ENCODE measurements around the gene DHH. TPM values are rescaled to one million over a fixed set of nuclear protein-coding genes. Genes with fewer than 3 reads are reported as not detected.

Gene DHH
- polyA plus RNA-seq, 1 of the 3 experiments (the other 2 are of a cell fraction): 0.13 TPM

DNA sequence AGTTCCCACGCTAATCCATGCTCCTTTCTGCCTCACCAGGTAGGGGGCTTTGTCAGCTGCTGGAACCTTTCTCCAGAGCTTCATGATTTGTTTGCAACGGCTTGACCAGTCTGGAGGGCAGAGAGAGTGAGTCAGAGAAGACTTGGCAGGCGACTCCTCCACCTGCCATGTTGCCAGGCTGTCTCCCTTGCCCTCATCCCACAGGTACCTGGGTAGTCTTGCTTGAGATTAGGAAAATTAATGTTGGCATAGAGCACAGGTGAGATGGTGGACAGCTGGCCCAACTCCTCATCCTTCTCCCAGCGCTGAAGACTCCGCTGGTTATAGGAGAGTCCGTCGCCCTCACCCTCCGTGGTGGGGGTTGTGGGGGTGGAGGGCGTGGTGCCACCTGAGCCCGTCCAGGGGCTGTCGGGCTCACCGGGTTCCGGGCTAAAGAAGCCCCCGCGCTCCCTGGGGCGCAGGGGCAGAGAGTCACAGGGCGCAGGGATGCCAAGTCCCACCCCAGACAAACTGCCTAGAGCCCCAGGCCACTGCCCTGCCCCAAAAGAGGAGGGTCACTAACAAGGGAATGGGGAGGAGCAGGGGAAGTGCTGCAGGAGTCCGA lies 52.6 kb downstream of the DHH start:
- Histone ChIP-seq H3K27ac (ENCODE audit: low read depth in 2 of 2, low read length in 1 of 2) (no peak overlapping the region), H3K79me2 (ENCODE audit: insufficient read depth) (no peaks in the 10 kb centered on the region), H4K20me1 (ENCODE audit: insufficient read depth) (no peaks in the 10 kb centered on the region), H2AFZ (ENCODE audit: low read depth) (no peak overlapping the region), H3K9me2 (no peaks in the 10 kb centered on the region), H3K4me3 (ENCODE audit: low read depth in 2 of 2, low read length in 1 of 2) (no peak overlapping the region), H3F3A (replicated peaks; ENCODE audit: insufficient read depth) (no peaks in the 10 kb centered on the region), H3K4me1 (ENCODE audit: control insufficient read depth in 1 of 2, insufficient read depth in 2 of 2, low read depth in 1 of 2, low read length in 1 of 2) (no peaks in the 10 kb centered on the region), H3K36me3 (replicated peaks in 1 of 2; ENCODE audit: control insufficient read depth in 1 of 2, insufficient read depth in 2 of 2, low read length in 1 of 2) (peaks cover 52 to 93% of the 10 kb centered on the region in 2 experiments), H3K9me3 (no peaks in the 10 kb centered on the region), H3K9ac (no peak overlapping the region), H3K4me2 (no peak overlapping the region), H3K27me3 (ENCODE audit: insufficient read depth) (no peaks in the 10 kb centered on the region)
- ChIA-PET CTCF (interaction anchor here (0.9 to 2.9 kb wide), 2 partner anchors 10 to 12 kb away, joined by 3 to 18 read pairs; no protein-coding TSS in a partner anchor), POLR2A (interaction anchor here (0.7 kb wide), 1 partner anchor 10 kb away, joined by 3 read pairs; no protein-coding TSS in a partner anchor)
- DNase-seq: no peak
- TF ChIP-seq JUND (IDR thresholded peaks at IDR 0.05): no peak
- WGBS (ENCODE audit: low lambda C conversion rate): 85% methylated on average over 10 of the region's 18 CpGs

DNA sequence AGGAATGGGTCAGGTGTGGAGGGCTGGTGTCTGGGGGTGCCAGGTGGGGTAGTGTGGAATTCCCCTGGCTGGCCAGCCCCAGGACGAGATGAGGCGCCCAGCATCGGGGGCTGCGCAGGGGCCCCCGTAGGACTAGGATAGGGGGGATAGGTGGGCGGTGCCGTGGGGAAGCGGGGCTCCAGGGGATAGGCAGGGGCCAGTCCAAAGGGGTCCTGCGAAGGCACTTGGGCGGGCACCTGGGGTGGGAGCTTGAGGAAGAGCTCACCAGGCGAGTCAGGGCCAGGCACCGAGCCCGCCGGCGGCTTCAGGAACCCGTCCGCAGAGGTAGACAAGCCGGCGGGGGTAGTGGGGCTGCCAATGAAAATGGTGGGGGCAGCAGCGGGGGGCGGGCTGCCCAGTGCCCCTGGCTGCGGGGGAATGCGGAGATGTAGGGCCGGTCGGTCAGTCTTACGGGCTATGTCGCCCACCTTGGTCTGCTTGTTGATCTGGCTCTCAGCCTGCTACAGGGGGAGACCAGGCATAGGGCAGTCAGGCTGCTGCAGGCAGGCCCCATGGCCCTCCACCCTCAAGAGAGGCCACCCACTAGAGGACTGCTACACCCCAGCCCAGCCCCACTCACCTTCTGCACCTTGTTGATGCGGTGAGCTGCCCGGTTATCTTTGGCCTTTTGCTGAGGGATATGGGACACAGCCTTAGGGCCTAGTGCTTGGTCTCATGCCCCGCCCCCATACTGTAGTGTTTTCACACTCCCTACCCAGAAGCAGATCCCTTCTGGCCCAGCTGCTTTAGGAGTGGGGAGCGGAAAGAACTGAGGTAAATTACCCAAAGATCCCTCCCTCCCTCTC lies 53.3 kb downstream of the DHH start:
- no peaks in the 10 kb centered on the region for H3K9me3 ChIP-seq
- no peak for TF ChIP-seq JUND (IDR thresholded peaks at IDR 0.05)
- TF ChIP-seq CHD2 (IDR thresholded peaks at IDR 0.05; ENCODE audit: low read length, partially characterized antibody): no peak
- no peak for TF ChIP-seq USF2 (IDR thresholded peaks at IDR 0.05; ENCODE audit: borderline replicate concordance, low read depth, low read length)
- TF ChIP-seq TCF12 (IDR thresholded peaks at IDR 0.05): no peak
- TF ChIP-seq, protein P1, sequence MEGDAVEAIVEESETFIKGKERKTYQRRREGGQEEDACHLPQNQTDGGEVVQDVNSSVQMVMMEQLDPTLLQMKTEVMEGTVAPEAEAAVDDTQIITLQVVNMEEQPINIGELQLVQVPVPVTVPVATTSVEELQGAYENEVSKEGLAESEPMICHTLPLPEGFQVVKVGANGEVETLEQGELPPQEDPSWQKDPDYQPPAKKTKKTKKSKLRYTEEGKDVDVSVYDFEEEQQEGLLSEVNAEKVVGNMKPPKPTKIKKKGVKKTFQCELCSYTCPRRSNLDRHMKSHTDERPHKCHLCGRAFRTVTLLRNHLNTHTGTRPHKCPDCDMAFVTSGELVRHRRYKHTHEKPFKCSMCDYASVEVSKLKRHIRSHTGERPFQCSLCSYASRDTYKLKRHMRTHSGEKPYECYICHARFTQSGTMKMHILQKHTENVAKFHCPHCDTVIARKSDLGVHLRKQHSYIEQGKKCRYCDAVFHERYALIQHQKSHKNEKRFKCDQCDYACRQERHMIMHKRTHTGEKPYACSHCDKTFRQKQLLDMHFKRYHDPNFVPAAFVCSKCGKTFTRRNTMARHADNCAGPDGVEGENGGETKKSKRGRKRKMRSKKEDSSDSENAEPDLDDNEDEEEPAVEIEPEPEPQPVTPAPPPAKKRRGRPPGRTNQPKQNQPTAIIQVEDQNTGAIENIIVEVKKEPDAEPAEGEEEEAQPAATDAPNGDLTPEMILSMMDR (IDR thresholded peaks at IDR 0.05): no peak
- TF ChIP-seq SMC3 (IDR thresholded peaks at IDR 0.05; ENCODE audit: low read depth, low read length): no peak
- no peak for DNase-seq
- ChIA-PET CTCF (interaction anchor here (1.1 to 1.2 kb wide), 2 partner anchors 13 to 18 kb away, joined by 3 read pairs; no protein-coding TSS in a partner anchor), POLR2A (interaction anchor here (0.7 to 1.0 kb wide), 2 partner anchors 9 to 12 kb away, joined by 3 read pairs; no protein-coding TSS in a partner anchor)
- peaks cover 50 to 95% of the 10 kb centered on the region in 2 experiments for H3K36me3 ChIP-seq (replicated peaks in 1 of 2; ENCODE audit: control insufficient read depth in 1 of 2, insufficient read depth in 2 of 2, low read length in 1 of 2)
- 96% methylated on average over 15 of the region's 31 CpGs for WGBS (ENCODE audit: low lambda C conversion rate)
- H3F3A ChIP-seq (replicated peaks; ENCODE audit: insufficient read depth): no peaks in the 10 kb centered on the region
- H3K9me2 ChIP-seq: no peaks in the 10 kb centered on the region
- no peak overlapping the region for H3K4me2 ChIP-seq
- H2AFZ ChIP-seq (ENCODE audit: low read depth): no peak overlapping the region
- no peak overlapping the region for H3K4me3 ChIP-seq (ENCODE audit: low read depth in 2 of 2, low read length in 1 of 2)
- H3K4me1 ChIP-seq (ENCODE audit: control insufficient read depth in 1 of 2, insufficient read depth in 2 of 2, low read depth in 1 of 2, low read length in 1 of 2): no peaks in the 10 kb centered on the region
- H4K20me1 ChIP-seq (ENCODE audit: insufficient read depth): no peaks in the 10 kb centered on the region
- no peak overlapping the region for H3K9ac ChIP-seq
- no peaks in the 10 kb centered on the region for H3K79me2 ChIP-seq (ENCODE audit: insufficient read depth)
- no peaks in the 10 kb centered on the region for H3K27me3 ChIP-seq (ENCODE audit: insufficient read depth)
- H3K27ac ChIP-seq (ENCODE audit: low read depth in 2 of 2, low read length in 1 of 2): no peak overlapping the region

Data from SK-N-SH (cell line).